H7 (cell line): ENCODE results near the gene ZNF407. TPM values are rescaled to one million over a fixed set of nuclear protein-coding genes. Genes with fewer than 3 reads are reported as not detected.

Experiments
- DNase-seq: peaks from one replicate; pipeline ENCODE4 v3.0.0; 2012
- H3K27me3 ChIP-seq: 2 replicates; pipeline ENCODE4 v1.6.0; 2011; ENCODE audit warnings: mild to moderate bottlenecking, low read length; ENCODE audit not compliant: control insufficient read depth, insufficient read depth
- H3K36me3 ChIP-seq: replicated peaks from 2 replicates; pipeline ENCODE4 v1.5.1; 2011; ENCODE audit warnings: low read length; ENCODE audit not compliant: control insufficient read depth, insufficient read depth
- H3K4me3 ChIP-seq: 2 replicates; pipeline ENCODE4 v1.5.1; 2011; ENCODE audit warnings: low read depth, mild to moderate bottlenecking, control low read depth, low read length, moderate library complexity; ENCODE audit not compliant: insufficient read depth
- total RNA-seq: library from RNA; depleted of rRNA; stranded (reverse); fragments of >200 nt; shearing (Covaris generic); gene quantifications from 2 replicates; pipeline ENCODE4 v1.2.3, GENCODE V29; 2014

ZNF407 gene
- total RNA-seq, 1 experiment from 2014 or later, result 2.9 TPM

DNA sequence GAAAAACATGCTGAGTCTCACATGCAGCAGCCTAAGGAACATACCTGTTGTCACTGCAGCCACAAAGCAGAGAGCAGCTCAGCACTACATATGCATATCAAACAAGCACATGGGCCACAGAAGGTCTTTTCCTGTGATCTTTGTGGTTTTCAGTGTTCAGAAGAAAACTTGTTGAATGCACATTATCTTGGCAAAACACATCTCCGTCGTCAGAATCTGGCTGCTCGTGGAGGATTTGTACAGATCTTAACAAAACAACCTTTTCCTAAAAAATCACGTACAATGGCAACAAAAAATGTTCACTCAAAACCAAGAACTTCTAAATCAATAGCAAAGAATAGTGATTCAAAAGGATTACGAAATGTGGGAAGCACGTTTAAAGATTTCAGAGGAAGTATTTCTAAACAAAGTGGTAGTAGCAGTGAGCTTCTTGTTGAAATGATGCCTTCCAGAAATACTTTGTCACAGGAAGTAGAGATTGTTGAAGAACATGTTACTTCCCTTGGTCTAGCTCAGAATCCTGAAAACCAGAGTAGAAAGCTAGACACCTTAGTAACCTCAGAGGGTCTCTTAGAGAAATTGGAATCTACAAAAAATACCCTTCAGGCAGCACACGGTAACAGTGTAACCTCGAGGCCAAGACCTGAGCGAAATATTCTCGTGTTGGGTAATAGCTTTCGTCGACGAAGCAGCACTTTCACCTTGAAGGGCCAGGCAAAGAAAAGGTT is 34.1 kb downstream of the ZNF407 start:
- no peak for DNase-seq
- Histone ChIP-seq H3K36me3 (no peaks in the 10 kb centered on the region), H3K4me3 (no peak overlapping the region), H3K27me3 (no peaks in the 10 kb centered on the region)

DNA sequence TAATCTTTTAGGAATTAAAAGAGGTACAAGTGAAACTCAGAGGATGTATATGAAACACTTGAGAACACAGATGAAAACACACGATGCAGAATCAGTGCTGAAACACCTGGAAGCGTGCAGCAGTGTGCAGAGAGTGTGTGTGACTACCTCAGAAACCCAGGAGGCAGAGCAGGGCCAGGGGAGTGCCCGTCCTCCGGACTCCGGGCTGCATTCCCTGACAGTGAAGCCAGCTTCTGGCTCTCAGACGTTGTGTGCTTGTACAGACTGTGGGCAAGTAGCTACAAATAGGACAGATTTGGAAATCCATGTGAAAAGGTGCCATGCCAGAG is 34.6 kb downstream of the ZNF407 start:
- no peak for DNase-seq
- no peaks in the 10 kb centered on the region for H3K27me3 ChIP-seq
- no peak overlapping the region for H3K4me3 ChIP-seq
- H3K36me3 ChIP-seq, result no peaks in the 10 kb centered on the region

DNA sequence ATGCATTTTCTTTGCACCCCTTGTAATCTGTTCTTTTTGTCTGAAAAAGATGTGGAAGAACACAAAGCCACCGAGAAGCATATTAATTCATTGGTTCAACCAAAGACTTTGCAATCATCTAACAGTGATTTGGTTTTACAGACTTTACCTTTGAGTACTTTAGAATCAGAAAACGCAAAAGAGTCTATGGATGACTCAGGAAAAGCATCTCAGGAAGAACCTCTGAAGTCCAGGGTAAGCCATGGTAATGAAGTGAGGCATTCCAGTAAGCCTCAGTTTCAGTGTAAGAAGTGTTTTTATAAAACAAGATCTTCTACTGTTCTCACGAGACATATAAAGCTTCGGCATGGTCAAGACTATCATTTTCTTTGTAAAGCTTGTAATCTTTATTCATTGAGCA is 35.2 kb downstream of the ZNF407 start:
- H3K36me3 ChIP-seq, result no peaks in the 10 kb centered on the region
- DNase-seq, result no peak
- no peaks in the 10 kb centered on the region for H3K27me3 ChIP-seq
- H3K4me3 ChIP-seq, result no peak overlapping the region

DNA sequence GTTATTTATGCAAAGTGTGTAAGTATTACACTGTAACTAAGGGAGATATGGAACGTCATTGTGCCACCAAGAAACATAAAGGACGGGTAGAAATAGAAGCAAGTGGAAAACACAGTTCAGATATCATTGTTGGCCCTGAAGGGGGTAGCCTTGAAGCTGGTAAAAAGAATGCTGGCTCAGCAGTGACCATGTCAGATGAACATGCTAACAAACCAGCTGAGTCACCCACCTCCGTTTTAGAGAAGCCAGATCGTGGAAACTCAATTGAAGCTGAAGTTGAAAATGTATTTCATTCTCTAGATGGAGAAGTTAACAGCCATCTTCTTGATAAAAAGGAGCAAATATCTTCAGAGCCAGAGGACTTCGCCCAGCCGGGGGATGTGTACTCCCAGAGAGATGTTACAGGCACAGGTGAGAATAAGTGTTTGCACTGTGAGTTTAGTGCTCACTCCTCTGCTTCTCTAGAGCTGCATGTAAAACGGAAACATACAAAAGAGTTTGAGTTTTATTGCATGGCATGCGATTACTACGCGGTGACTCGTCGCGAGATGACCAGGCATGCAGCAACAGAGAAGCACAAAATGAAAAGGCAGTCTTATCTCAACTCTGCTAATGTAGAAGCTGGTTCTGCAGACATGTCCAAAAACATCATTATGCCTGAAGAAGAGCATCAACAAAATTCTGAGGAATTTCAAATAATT is 36.1 kb downstream of the ZNF407 start:
- Histone ChIP-seq H3K36me3 (no peaks in the 10 kb centered on the region), H3K4me3 (no peak overlapping the region), H3K27me3 (no peaks in the 10 kb centered on the region)
- no peak for DNase-seq

DNA sequence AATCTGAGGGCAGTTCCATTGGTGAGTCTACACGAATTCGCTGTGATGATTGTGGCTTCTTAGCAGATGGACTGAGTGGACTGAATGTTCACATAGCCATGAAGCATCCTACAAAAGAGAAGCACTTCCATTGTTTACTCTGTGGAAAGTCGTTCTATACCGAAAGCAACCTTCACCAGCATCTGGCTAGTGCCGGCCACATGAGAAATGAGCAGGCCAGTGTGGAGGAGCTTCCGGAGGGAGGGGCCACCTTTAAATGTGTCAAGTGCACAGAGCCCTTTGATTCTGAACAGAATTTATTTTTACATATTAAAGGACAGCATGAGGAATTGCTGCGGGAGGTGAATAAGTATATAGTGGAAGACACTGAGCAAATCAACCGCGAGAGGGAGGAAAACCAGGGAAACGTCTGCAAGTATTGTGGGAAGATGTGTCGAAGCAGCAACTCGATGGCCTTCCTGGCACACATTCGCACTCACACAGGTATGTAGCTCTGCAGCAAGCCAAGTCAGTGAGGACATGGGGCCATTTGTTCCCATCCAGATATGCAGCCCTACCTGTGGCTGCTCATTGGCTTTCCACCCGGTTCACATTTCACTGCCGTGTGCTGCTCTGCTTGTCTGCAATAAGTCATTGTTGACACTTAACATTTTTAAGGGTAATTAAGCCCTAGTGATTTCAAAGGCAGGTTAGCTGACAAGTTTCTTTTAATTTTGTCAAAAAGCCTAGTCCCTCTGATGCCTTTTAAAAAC is 37.7 kb downstream of the ZNF407 start:
- Histone ChIP-seq H3K36me3 (no peaks in the 10 kb centered on the region), H3K27me3 (no peaks in the 10 kb centered on the region), H3K4me3 (no peak overlapping the region)
- no peak for DNase-seq

- Histone ChIP-seq H3K4me3 (no peak overlapping the region), H3K27me3 (no peaks in the 10 kb centered on the region), H3K36me3 (no peaks in the 10 kb centered on the region)
- DNase-seq, result no peak
Observed at GRCh38 chr18:74637070-74637469, 39.4 kb downstream of the ZNF407 start.

DNA sequence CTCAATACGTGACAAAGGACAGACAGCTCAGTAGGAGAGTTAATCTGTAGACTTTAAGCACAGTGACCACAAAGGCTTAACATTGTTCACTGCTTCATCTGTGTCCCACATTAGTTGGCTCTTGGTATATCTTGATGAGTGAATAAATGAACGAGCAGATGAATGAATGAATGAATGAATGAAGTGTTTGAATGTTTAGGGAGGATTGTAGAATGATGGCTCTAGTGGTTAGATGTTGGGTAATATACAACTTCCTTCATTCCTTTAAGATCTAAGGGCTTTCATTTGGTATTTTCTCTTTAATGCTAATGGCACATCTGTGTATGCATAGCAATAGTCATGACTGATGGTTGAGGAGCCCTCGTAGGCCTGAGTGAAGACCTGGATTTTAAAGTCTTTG is 40.5 kb downstream of the ZNF407 start:
- no peak overlapping the region for H3K4me3 ChIP-seq
- no peaks in the 10 kb centered on the region for H3K36me3 ChIP-seq
- no peaks in the 10 kb centered on the region for H3K27me3 ChIP-seq
- no peak for DNase-seq

DNA sequence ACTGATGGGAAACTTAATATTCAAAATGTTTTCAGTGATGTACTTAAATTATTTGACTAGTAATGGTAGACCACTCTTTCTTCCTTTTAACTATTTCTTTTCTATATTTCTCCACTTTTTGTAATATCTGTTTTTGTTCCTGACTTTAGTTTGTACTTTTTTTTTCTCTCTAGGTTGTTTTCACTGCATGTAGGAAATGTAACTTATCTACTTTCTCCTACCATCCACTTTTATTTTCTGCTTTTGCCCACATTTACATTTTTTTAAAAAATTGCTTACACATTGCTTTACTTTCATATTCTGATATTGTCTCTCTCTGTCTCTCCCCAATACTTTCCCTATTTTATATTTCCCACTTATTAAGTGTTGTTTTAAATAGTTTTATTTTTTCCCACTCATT is 47.0 kb downstream of the ZNF407 start:
- Histone ChIP-seq H3K27me3 (no peaks in the 10 kb centered on the region), H3K36me3 (no peaks in the 10 kb centered on the region), H3K4me3 (no peak overlapping the region)
- no peak for DNase-seq

GRCh38 chr18:74645679-74646078 is 48.0 kb downstream of the ZNF407 start:
- H3K27me3 ChIP-seq, result no peaks in the 10 kb centered on the region
- no peaks in the 10 kb centered on the region for H3K36me3 ChIP-seq
- H3K4me3 ChIP-seq, result no peak overlapping the region
- no peak for DNase-seq

- H3K36me3 ChIP-seq, result no peaks in the 10 kb centered on the region
- H3K4me3 ChIP-seq, result no peak overlapping the region
- no peak for DNase-seq
- H3K27me3 ChIP-seq, result no peaks in the 10 kb centered on the region
Observed at GRCh38 chr18:74651327-74652128, 53.9 kb downstream of the ZNF407 start.

DNA sequence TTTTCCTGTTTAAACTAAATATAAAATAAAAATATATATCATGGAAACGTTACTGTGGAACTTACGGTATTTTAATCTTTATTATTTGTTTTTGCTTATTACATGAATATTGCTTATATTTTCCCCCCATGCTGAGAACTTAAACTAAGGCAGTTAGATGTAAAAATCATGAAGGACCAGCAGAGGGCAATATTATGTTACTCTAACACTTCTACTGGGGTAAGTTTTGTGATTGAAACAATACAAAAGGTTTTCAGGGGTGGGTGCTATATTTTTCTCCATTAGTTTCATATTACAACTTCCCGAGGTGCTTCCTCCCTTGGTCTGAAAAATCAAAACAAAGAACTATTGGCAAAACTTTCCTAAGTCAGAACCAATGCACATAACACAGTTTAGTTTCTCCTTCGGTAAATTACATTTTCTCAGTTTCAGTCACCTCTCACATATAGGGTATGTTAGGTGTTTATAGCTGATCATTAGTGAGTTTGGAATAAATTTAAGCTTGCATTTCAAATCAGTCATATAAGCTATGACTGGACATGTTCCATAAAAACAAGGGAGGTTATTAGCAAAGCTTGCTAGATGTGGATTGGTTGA is 54.8 kb downstream of the ZNF407 start:
- Histone ChIP-seq H3K27me3 (no peaks in the 10 kb centered on the region), H3K4me3 (no peak overlapping the region), H3K36me3 (no peaks in the 10 kb centered on the region)
- no peak for DNase-seq

DNA sequence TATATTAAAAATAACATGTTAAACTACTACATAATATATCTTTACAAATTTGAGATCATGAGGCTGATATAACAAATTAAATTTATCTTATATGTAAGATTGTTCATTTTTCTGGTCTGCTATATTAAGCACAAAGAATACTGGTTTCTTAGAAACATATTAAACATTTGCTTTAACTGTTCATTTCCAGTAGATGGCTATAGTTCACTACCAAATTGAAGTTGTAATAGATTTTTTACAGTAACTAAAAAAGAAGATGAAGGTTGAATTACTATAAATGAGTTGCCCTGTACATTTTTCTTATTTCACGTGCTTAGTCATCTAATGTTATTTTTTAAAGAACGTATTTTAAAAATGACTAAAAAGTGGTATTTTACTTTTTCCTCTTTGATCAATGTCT is 57.0 kb downstream of the ZNF407 start:
- H3K27me3 ChIP-seq, result no peaks in the 10 kb centered on the region
- no peaks in the 10 kb centered on the region for H3K36me3 ChIP-seq
- H3K4me3 ChIP-seq, result no peak overlapping the region
- no peak for DNase-seq

- Histone ChIP-seq H3K36me3 (no peaks in the 10 kb centered on the region), H3K27me3 (no peaks in the 10 kb centered on the region), H3K4me3 (no peak overlapping the region)
- DNase-seq, result no peak
Observed at GRCh38 chr18:74661008-74661407, 63.3 kb downstream of the ZNF407 start.

DNA sequence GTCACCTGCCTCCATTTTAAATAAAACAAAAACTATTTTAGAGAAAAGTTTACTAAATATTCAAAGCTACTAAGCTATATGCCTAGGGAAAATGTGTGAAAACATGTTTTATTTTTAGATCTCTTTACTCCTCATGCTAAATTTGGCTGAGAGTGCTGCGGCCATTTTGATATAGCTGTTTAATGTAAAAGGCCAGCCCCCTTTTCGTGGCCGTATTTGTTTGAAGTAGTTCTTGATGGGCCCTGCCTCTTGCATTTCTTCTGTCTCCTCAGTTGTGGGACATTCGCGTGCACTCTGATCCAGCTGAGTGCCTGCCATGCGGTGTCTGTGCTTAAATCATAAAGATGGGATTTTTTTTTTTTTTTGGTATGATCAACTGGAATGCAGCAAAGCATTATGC is 64.0 kb downstream of the ZNF407 start:
- Histone ChIP-seq H3K4me3 (no peak overlapping the region), H3K27me3 (no peaks in the 10 kb centered on the region), H3K36me3 (no peaks in the 10 kb centered on the region)
- DNase-seq, result no peak
